H1 (cell line): ENCODE measurements around the gene SRRM2.

Experiments
- BRCA1 ChIP-seq: IDR thresholded peaks from 2 replicates; pipeline ENCODE4 v1.6.1; 2012; ENCODE audit warnings: low read depth, low read length, improper control_type of control experiment
- CTCF ChIP-seq, 3 experiments: IDR thresholded peaks; 1 replicate in 2 of 3; 2 replicates in 1 of 3; pipeline versions ENCODE4 v1.5.1 to v1.6.1; 2011; ENCODE audit warnings: low read length in 3 of 3, mild to moderate bottlenecking in 3 of 3, inconsistent platforms in 2 of 3, low read depth in 1 of 3, moderate library complexity in 1 of 3; ENCODE audit not compliant: insufficient read depth in 1 of 3; ENCODE audit errors: control extremely low read depth in 1 of 3
- EP300 ChIP-seq, 2 experiments: IDR thresholded peaks; 1 replicate in 1 of 2; 2 replicates in 1 of 2; pipeline ENCODE4 v1.6.1; 2011 to 2012; ENCODE audit warnings: low read depth in 2 of 2, low read length in 2 of 2, mild to moderate bottlenecking in 2 of 2, borderline replicate concordance in 1 of 2, inconsistent platforms in 1 of 2, moderate library complexity in 1 of 2
- JUN ChIP-seq: IDR thresholded peaks from 2 replicates; pipeline ENCODE4 v1.6.1; 2011; ENCODE audit warnings: low read depth, mild to moderate bottlenecking, improper control_type of control experiment, low read length
- POLR2AphosphoS5 ChIP-seq: IDR thresholded peaks from 2 replicates; pipeline ENCODE4 v1.6.1; 2011; ENCODE audit warnings: low read depth, low read length

- TF ChIP-seq CTCF (IDR thresholded peaks at IDR 0.05; ENCODE audit: control extremely low read depth in 1 of 3, insufficient read depth in 1 of 3, low read depth in 1 of 3, low read length in 3 of 3) (no peak), POLR2AphosphoS5 (no peak), EP300 (IDR thresholded peaks at IDR 0.05; ENCODE audit: borderline replicate concordance in 1 of 2, low read depth in 2 of 2, low read length in 2 of 2) (no peak), JUN (no peak), BRCA1 (no peak)
These were observed 12.0 kb upstream of the SRRM2 start for GRCh38 chr16:2740476-2740875.
